Lower leg skin (tissue), 4 donors: ENCODE data around the gene BEND7. TPM values are rescaled to one million over a fixed set of nuclear protein-coding genes. Genes with fewer than 3 reads are reported as not detected.

Experiments used
- DNase-seq, 2 donors: peaks; one replicate each; pipeline ENCODE4 v3.0.0-alpha.2; 2019; ENCODE audit warnings: low spot score in 2 of 2
- H3K4me3 ChIP-seq: fragments of 200-600 bp; sonication (generic); 2 replicates; pipeline ENCODE4 v1.5.1; 2017; ENCODE audit warnings: mild to moderate bottlenecking, low read depth; ENCODE audit not compliant: poor library complexity, severe bottlenecking
- POLR2A ChIP-seq, 2 donors: fragments of 450-650 bp; IDR thresholded peaks; one replicate each; pipeline ENCODE4 v1.6.1; 2016 to 2017; ENCODE audit warnings: antibody characterized with exemption in 2 of 2, mild to moderate bottlenecking in 1 of 2, moderate library complexity in 1 of 2
- WGBS, 2 donors: methylation state at CpG; one replicate each; pipeline ENCODE4 v1.1.5; 2018; 5-methylcytosine and 5-hydroxymethylcytosine counted together
- intact Hi-C: fragments of 100-400 bp; cut with DNase I; formaldehyde crosslinking; loops from one replicate; pipeline ENCODE4 v1.15.0; 2023; ENCODE audit warnings: low total_unique reads
- total RNA-seq, 4 donors: library from RNA; depleted of rRNA; stranded (reverse); fragments of >200 nt; gene quantifications; one replicate each; pipeline ENCODE4 v1.1.0, GENCODE V29; 2016
- TF ChIP-seq, protein P1 (sequence below), 3 donors: fragments of 450-650 bp; IDR thresholded peaks; one replicate each; pipeline ENCODE4 v1.5.1; 2016; ENCODE audit warnings: antibody characterized with exemption in 3 of 3, mild to moderate bottlenecking in 3 of 3, moderate library complexity in 2 of 3

The BEND7 gene
- total RNA-seq, 4 donors from 2014 or later = 3.7 to 8.1 (median 5.8) TPM

DNA sequence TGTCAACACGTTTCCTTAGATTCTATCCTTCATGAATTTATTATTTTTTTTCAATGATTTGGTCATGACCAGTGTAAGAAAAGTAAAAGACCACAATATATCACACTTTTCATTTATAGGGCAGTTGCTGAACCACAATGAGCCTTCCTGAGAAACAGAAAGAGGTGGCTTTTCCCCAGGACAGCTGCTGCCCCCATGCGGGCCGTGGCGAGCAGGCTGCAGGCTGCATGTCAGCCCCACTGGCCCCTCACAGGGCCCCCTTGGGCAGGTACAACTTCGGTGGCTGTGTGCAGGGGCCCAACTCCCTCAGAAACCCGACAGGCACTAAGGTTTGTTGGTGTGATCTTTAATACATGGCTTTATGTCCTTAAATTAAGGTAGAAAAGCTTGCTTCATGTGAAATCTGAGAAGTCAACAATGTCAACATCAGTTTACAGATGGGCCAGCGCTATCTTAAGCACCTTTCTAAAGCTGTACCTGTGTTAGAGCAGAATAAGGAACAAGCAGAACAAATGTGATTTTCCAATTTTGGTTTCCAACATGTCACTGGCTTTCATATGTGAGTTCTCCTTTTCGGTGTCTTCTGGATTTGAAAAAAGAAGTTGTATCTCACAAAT, 10.6 kb downstream of the BEND7 start:
- no peak overlapping the region for H3K4me3 ChIP-seq
- DNase-seq = no peak
- intact Hi-C loops = no loop called here
- 77 to 79% methylated on average over 8 of the region's 8 CpGs for WGBS, 2 donors
- TF ChIP-seq, protein P1, sequence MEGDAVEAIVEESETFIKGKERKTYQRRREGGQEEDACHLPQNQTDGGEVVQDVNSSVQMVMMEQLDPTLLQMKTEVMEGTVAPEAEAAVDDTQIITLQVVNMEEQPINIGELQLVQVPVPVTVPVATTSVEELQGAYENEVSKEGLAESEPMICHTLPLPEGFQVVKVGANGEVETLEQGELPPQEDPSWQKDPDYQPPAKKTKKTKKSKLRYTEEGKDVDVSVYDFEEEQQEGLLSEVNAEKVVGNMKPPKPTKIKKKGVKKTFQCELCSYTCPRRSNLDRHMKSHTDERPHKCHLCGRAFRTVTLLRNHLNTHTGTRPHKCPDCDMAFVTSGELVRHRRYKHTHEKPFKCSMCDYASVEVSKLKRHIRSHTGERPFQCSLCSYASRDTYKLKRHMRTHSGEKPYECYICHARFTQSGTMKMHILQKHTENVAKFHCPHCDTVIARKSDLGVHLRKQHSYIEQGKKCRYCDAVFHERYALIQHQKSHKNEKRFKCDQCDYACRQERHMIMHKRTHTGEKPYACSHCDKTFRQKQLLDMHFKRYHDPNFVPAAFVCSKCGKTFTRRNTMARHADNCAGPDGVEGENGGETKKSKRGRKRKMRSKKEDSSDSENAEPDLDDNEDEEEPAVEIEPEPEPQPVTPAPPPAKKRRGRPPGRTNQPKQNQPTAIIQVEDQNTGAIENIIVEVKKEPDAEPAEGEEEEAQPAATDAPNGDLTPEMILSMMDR (IDR thresholded peaks at IDR 0.05) = no peak
- TF ChIP-seq POLR2A (IDR thresholded peaks at IDR 0.05) = no peak

DNA sequence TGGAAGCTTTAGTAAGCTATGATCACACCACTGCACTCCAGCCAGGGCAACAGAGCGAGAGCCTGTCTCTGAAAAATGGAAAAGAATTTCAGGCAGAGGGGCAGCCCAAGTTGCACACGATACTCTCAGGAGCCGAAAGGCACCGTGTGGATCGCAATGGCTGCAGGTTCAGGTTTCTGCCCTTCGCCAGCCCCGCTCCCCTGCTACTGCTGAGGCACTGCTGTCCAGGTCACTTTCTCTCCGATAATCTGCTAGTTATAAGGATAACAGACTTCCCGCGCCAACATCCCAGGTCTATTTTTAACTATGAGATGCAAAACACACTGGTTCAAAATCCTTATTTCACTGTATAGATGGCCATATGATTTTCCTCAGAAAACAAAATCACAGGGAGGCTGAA, 11.1 kb downstream of the BEND7 start:
- no peak overlapping the region for H3K4me3 ChIP-seq
- 91 to 93% methylated on average over 10 of the region's 10 CpGs for WGBS, 2 donors
- DNase-seq = no peak
- intact Hi-C loops = no loop called here
- TF ChIP-seq, protein P1 (IDR thresholded peaks at IDR 0.05) = no peak
- no peak for TF ChIP-seq POLR2A (IDR thresholded peaks at IDR 0.05)

DNA sequence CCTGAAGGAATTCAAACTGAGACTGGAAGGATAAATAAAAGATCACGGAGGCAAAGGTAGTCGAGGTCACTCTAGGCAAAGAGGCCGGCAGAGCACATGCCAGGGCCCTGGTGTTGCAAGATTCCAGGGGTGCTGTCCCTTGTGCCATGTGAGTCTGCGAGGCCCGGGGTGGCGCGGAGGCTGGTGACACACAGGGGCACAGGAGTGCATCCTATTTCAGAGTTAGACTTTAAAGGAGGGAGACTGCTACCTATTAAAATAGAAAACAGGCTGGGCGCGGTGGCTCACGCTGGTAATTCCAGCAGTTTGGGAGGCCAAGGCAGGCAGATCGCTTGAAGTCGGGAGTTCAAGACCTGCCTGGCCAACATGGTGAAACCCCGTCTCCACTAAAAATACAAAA, 12.6 kb downstream of the BEND7 start:
- intact Hi-C loops = no loop called here
- no peak overlapping the region for H3K4me3 ChIP-seq
- TF ChIP-seq POLR2A (IDR thresholded peaks at IDR 0.05) = no peak
- TF ChIP-seq, protein P1 (IDR thresholded peaks at IDR 0.05) = no peak
- WGBS, 2 donors = 91 to 92% methylated on average over 13 of the region's 13 CpGs
- DNase-seq = no peak

DNA sequence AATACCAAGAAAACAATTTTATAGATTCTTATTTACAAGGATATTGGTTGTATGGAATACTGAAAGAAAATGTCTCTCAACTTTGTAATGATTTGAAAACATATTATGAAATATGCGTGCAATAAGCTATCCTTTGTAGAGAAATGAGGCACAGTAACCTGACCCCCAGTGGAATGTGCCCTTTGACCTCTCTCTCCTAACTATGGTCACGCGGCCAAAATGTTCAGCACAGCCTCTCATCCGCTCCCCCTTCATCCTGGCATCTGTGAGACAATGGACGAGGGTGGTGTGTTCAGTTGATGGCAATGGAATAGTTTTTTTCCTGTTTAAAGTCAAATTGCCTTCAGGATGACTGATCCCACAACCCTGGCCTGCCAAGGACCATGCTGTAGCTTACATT, 13.3 kb downstream of the BEND7 start:
- intact Hi-C loops = no loop called here
- 85 to 87% methylated on average over 5 of the region's 5 CpGs for WGBS, 2 donors
- TF ChIP-seq, protein P1 (IDR thresholded peaks at IDR 0.05) = no peak
- no peak for TF ChIP-seq POLR2A (IDR thresholded peaks at IDR 0.05)
- no peak overlapping the region for H3K4me3 ChIP-seq
- DNase-seq = no peak

DNA sequence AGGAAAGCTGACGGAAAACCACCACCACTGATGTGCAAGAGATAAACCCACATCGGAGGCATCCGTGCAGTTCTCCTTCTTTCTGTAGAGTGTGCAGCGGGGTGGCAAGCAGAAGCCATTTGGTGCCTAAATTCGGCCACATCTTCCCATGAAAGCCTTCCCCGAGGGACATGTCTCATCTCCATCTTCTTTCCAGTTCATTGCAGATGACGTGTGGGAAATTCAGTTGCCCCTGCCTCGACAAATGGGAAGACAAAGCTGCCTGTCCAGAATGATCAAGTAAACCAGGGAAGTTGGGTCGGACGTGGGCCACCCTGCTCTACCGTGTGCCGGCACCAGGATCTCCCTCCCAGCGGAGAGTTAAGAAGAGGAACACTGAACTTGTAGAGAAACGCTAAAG, 14.5 kb downstream of the BEND7 start:
- TF ChIP-seq, protein P1 (IDR thresholded peaks at IDR 0.05) = no peak
- TF ChIP-seq POLR2A (IDR thresholded peaks at IDR 0.05) = no peak
- intact Hi-C loops = no loop called here
- no peak overlapping the region for H3K4me3 ChIP-seq
- DNase-seq = no peak
- WGBS, 2 donors = 90 to 91% methylated on average over 14 of the region's 14 CpGs

DNA sequence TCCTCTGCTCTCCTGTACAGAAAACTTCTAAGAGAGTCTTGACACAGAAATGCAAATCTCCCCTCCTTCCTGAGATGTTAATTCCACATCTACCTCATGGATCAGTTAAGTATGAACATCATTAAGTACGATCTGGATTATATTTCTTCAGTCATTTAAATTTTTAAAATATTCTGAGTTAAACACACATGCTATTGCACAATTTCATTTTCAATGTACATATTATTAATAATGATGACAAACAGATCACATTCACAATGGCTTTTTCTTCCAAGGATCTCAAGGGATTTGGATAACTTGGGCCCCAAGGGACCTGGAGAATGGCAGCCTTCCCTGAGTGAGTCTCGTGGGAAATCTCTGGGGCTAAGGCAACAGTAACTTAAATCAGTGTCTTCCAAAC, 16.2 kb downstream of the BEND7 start:
- DNase-seq = no peak
- H3K4me3 ChIP-seq = no peak overlapping the region
- intact Hi-C loops = no loop called here
- WGBS, 2 donors = 36 to 37% methylated on average over 2 of the region's 2 CpGs
- TF ChIP-seq, protein P1 (IDR thresholded peaks at IDR 0.05) = no peak
- TF ChIP-seq POLR2A (IDR thresholded peaks at IDR 0.05) = no peak
